Astrocyte of the cerebellum (primary cell): ENCODE results near the gene FAM13C.

ENCODE experiments used
- DNase-seq: peaks from one replicate; pipeline ENCODE4 v3.0.0-alpha.2; 2011; ENCODE audit warnings: low read depth
- H3K4me3 ChIP-seq: 2 replicates; pipeline ENCODE4 v1.5.1; 2011; ENCODE audit warnings: mild to moderate bottlenecking, low read depth, low read length, moderate library complexity
- CTCF ChIP-seq: IDR thresholded peaks from 2 replicates; pipeline ENCODE4 v1.5.1; 2012; ENCODE audit warnings: low read length, low read depth, moderate library complexity, mild to moderate bottlenecking; ENCODE audit errors: missing control alignments
- in situ Hi-C: cut with HindIII; loops from 2 replicates; pipeline ENCODE4 v1.10.0; 2017; ENCODE audit warnings: low sequenced_read_pairs

FAM13C gene

GRCh38 chr10:59304521-59305097, 57.7 kb downstream of the FAM13C start:
- DNase-seq: no peak
- no peak overlapping the region for H3K4me3 ChIP-seq
- no peak for TF ChIP-seq CTCF
- in situ Hi-C loops: no loop called here

- no peak for DNase-seq
- in situ Hi-C loops: no loop called here
- H3K4me3 ChIP-seq: no peak overlapping the region
- TF ChIP-seq CTCF: no peak
These were observed 59.3 kb downstream of the FAM13C start for GRCh38 chr10:59303018-59303417.

DNA sequence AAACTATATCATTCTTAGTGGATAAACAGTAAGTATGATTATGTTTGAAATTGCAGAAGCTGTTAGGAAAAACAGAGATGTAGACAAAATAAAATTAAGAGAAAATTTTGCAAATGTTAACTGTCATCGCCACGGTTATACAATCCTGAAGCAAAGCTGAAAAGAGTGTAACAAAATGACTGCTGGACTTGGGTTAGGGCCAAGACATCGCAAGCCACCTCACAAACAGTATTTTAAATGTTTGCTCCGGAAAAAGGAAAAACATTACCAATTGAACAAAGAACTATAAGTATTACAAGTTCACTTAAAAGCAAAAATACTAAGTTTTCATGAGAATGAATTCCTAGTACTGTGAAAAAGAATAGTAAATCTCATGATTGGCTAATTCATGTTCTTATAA, 60.0 kb downstream of the FAM13C start:
- in situ Hi-C loops: no loop called here
- no peak for TF ChIP-seq CTCF
- no peak for DNase-seq
- H3K4me3 ChIP-seq: no peak overlapping the region

GRCh38 chr10:59301067-59301754, 61.1 kb downstream of the FAM13C start:
- no peak for DNase-seq
- in situ Hi-C loops: no loop called here
- no peak for TF ChIP-seq CTCF
- no peak overlapping the region for H3K4me3 ChIP-seq

DNA sequence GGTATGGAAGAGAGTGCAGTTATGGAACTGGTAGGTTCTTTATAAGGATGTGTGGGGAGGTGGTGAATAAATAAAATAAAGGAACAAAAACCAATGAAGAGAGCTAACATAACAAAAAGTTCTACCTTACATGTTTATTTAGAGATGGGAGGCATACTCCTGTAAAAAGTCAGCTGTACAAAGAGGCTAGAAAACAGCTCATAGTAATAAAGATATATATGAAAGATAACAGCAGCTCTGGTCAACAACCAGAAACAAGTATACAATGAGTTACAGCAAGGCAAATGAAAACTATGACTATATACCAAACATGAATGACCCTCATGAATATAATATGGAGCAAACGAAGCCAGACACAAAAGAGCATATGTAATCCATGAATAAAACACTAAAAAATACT, 62.0 kb downstream of the FAM13C start:
- no peak for DNase-seq
- H3K4me3 ChIP-seq: no peak overlapping the region
- in situ Hi-C loops: no loop called here
- no peak for TF ChIP-seq CTCF

DNA sequence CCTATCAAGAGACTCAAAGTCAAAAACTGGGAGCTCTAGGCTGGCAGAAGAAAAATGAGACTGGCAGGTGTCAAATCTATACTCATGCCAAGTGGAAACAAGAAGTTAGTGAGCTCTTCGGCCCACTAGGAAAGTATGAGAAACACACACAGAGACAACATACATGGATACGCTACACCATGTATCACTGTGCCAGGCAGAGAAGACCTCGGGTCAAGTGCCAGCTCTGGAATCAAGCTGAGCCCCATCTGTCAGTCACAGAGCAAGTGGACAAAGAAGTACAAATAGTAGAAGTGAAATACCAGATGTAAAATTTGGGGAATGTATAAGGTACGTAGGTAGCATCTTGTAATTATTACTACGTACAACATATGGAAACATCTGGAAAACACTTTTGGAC, 62.4 kb downstream of the FAM13C start:
- H3K4me3 ChIP-seq: no peak overlapping the region
- DNase-seq: no peak
- in situ Hi-C loops: no loop called here
- TF ChIP-seq CTCF: no peak
